Gastrocnemius medialis (tissue), 4 donors: ENCODE results near the gene TP53AIP1. TPM values are rescaled to one million over a fixed set of nuclear protein-coding genes. Genes with fewer than 3 reads are reported as not detected.

Experiments used
- ATAC-seq, 2 donors: fragments of 150-250 bp; one replicate each; pipeline ENCODE4 v1.9.1; 2016
- DNase-seq, 2 donors: peaks; one replicate each; pipeline ENCODE4 v3.0.0-alpha.2; 2019
- H3K27ac ChIP-seq, 4 donors: fragments of 200-600 bp; sonication (generic); 1 replicate in 1 of 4; 2 replicates in 3 of 4; pipeline ENCODE4 v1.5.1; 2016 to 2018; ENCODE audit warnings: mild to moderate bottlenecking in 2 of 4, moderate library complexity in 1 of 4
- H3K27me3 ChIP-seq, 3 donors: fragments of 200-600 bp; sonication (generic) in 2 of 3; 1 replicate in 1 of 3; 2 replicates in 2 of 3; pipeline versions ENCODE4 v1.5.1 to v1.6.0; 2016 to 2019; ENCODE audit warnings: mild to moderate bottlenecking in 1 of 3, moderate library complexity in 1 of 3
- H3K36me3 ChIP-seq, 2 donors: fragments of 200-600 bp; sonication (generic) in 1 of 2; one replicate each; pipeline ENCODE4 v1.5.1; 2017 to 2018
- H3K4me1 ChIP-seq, 2 donors: fragments of 200-600 bp; sonication (generic) in 1 of 2; one replicate each; pipeline ENCODE4 v1.5.1; 2016 to 2017; ENCODE audit warnings: mild to moderate bottlenecking in 2 of 2
- H3K4me3 ChIP-seq, 4 donors: fragments of 200-600 bp; sonication (generic) in 3 of 4; 1 replicate in 1 of 4; 2 replicates in 3 of 4; pipeline ENCODE4 v1.5.1; 2016 to 2019; ENCODE audit warnings: mild to moderate bottlenecking in 2 of 4
- H3K9me3 ChIP-seq, 3 donors: fragments of 200-600 bp; sonication (generic) in 2 of 3; 1 replicate in 1 of 3; 2 replicates in 2 of 3; pipeline ENCODE4 v1.5.1; 2016 to 2019
- POLR2A ChIP-seq, 2 donors: fragments of 450-650 bp; IDR thresholded peaks; one replicate each; pipeline ENCODE4 v1.6.1; 2017; ENCODE audit warnings: antibody characterized with exemption in 2 of 2, mild to moderate bottlenecking in 2 of 2, moderate library complexity in 2 of 2
- in situ Hi-C, 4 donors: fragments of 200-750 bp; cut with MboI; loops; one replicate each; pipeline versions ENCODE4 v1.15.0 to v1.8.0; 2017; ENCODE audit warnings: low sequenced_read_pairs in 4 of 4
- intact Hi-C: fragments of 100-400 bp; cut with DNase I; formaldehyde crosslinking; loops from one replicate; pipeline ENCODE4 v1.15.1; 2023; ENCODE audit warnings: low total_unique reads
- total RNA-seq, 4 donors: library from RNA; depleted of rRNA; stranded (reverse); fragments of >200 nt; gene quantifications; one replicate each; pipeline versions ENCODE4 v1.1.0 to v1.2.3, GENCODE V29; 2016
- TF ChIP-seq, protein P1 (sequence below), 5 experiments: fragments of 450-650 bp in 3 of 5; fragments of 200-600 bp in 2 of 5; sonication (generic) in 2 of 5; IDR thresholded peaks in 4 of 5; conservative IDR thresholded peaks in 1 of 5; 1 replicate in 4 of 5; 2 replicates in 1 of 5; pipeline ENCODE4 v1.5.1; 2016 to 2019; ENCODE audit warnings: antibody characterized with exemption in 5 of 5, mild to moderate bottlenecking in 3 of 5, moderate library complexity in 3 of 5

The TP53AIP1 gene
- total RNA-seq, 4 donors from 2014 or later = not detected

DNA sequence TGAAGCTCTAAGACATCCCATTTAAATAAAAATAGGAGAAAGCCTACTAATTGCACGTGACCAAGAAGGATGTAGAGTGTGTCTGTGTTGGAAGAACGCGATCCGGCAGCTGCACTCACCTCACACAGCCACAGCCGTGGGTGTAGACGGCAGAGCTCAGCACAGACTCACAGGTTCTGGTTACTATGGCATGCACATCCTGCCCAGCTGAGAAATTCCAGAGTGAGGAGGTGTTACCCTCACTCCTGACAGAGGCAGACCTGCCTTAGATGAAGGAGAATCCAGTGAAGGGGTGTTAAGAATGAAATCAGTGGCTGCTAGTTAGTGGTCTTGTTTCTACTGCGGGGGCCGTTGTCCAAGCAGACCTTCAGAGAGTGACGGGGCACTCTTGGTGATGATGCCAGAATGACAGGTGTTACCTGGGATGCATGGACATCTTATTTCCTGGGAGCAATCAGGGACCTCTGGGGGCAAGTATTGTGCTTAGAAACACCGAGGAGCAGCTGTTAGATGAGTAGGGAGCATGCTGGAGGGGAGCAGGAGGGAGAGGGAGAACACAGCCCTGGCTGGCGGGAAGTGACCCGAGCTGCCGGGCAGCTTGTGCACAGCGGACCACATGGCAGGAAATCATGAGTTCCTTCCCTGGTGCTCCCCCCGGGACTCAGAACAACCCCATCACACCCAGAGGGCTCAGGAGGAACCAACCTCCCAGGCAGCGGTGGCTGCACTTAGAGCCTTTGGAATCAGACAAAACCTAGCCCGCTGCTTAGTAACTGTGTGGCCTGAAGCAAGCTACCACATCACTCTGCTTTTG is 39.2 kb downstream of the TP53AIP1 start:
- Histone ChIP-seq H3K4me3 (no peak overlapping the region), H3K36me3 (no peaks in the 10 kb centered on the region), H3K27ac (no peak overlapping the region), H3K27me3 (peaks cover 21 to 39% (median 32%) of the 10 kb centered on the region in 3 donors), H3K9me3 (no peaks in the 10 kb centered on the region), H3K4me1 (peaks cover 5 to 7% of the 10 kb centered on the region in 2 donors)
- intact Hi-C loops (no loop called here), in situ Hi-C loops (loop anchor here in 1 of 4 donors (25.0 kb wide), 1 partner anchor 109 kb away; no protein-coding TSS in a partner anchor)
- DNase-seq = peak; percentile 27 to 41
- TF ChIP-seq, protein P1, sequence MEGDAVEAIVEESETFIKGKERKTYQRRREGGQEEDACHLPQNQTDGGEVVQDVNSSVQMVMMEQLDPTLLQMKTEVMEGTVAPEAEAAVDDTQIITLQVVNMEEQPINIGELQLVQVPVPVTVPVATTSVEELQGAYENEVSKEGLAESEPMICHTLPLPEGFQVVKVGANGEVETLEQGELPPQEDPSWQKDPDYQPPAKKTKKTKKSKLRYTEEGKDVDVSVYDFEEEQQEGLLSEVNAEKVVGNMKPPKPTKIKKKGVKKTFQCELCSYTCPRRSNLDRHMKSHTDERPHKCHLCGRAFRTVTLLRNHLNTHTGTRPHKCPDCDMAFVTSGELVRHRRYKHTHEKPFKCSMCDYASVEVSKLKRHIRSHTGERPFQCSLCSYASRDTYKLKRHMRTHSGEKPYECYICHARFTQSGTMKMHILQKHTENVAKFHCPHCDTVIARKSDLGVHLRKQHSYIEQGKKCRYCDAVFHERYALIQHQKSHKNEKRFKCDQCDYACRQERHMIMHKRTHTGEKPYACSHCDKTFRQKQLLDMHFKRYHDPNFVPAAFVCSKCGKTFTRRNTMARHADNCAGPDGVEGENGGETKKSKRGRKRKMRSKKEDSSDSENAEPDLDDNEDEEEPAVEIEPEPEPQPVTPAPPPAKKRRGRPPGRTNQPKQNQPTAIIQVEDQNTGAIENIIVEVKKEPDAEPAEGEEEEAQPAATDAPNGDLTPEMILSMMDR (IDR thresholded peaks at IDR 0.05 in 4 of 5, conservative IDR thresholded peaks at IDR 0.05 in 1 of 5) = no peak
- no peak for TF ChIP-seq POLR2A (IDR thresholded peaks at IDR 0.05)
- ATAC-seq = no peak

DNA sequence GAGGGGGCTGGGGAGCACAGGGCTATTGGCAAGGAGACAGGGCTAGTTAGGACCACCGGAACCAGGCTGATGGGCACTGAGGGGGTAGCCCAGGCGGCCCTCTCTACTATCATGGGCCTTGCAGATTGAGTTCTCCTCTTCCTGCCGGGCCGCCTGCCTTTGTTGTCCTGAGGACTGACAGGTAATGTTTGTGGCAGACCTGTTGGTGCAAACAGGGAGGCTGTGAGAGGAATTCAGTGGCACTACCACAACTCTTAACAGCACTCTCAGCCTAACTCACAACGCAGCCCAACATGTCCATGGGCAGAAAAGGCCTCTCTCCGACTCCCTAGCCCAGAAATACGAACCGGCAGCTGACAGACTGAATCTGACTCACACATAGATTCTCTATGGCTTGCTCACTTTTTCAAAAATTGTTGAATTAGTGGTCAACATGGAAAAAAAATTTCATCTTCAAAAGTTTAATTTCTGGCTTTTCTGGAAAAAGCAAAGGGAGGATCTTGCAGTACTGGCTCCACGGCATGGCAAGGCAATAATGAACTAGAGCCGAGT is 40.1 kb downstream of the TP53AIP1 start:
- Histone ChIP-seq H3K27ac (no peak overlapping the region), H3K27me3 (peaks cover 14 to 30% (median 28%) of the 10 kb centered on the region in 3 donors), H3K4me3 (no peak overlapping the region), H3K9me3 (no peaks in the 10 kb centered on the region), H3K4me1 (peaks cover 0 to 7% of the 10 kb centered on the region in 2 donors), H3K36me3 (no peaks in the 10 kb centered on the region)
- no peak for ATAC-seq
- intact Hi-C loops = no loop called here
- in situ Hi-C loops = loop anchor here in 1 of 4 donors (25.0 kb wide), 1 partner anchor 110 kb away; no protein-coding TSS in a partner anchor
- DNase-seq = no peak
- TF ChIP-seq, protein P1 (IDR thresholded peaks at IDR 0.05 in 4 of 5, conservative IDR thresholded peaks at IDR 0.05 in 1 of 5) = no peak
- TF ChIP-seq POLR2A (IDR thresholded peaks at IDR 0.05) = no peak

DNA sequence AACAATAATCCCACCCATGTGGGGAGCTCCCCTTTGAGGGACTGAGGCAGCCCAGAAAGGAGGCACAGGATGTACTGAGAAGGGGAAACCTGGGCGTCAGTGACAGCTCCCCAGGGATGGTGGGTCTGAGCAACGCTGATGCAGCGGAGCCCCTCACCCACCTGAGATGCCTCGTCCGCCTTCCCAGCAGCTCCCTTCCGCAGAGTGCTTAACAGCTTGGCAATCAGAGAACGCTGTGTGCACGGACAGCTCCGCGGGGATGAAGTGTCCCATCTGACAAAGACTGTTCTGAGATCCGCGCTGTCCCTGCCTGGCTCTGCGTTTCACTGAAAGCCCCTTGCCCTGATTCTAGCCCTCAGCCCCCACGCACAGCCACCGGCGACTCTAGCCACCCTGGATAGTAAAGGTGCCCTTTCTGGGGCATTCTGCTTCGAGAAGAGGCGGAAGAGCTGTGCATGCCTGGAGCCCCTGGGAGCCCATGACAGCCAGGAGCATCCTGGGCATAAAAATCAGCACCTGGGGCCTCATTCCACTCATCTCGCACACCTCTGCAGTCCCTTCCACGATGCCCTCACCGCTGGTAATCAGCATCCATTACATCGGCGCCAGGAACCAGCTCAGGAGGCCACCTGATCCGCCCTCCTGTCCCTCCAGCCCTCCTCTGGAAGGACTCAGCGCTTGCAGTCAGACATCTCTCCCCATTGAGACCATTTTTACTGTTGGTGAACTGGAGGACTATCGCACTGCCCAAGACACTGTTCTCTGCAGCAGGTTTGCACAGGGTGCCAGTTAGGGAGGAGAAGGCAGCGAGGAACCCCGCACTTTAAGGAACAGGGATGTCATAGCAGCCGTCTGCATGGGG is 40.8 kb downstream of the TP53AIP1 start:
- no peak for DNase-seq
- H3K9me3 ChIP-seq = no peaks in the 10 kb centered on the region
- intact Hi-C loops (no loop called here), in situ Hi-C loops (loop anchor here in 1 of 4 donors (25.0 kb wide), 1 partner anchor 110 kb away; no protein-coding TSS in a partner anchor)
- H3K27ac ChIP-seq = no peak overlapping the region
- no peak overlapping the region for H3K4me3 ChIP-seq
- no peaks in the 10 kb centered on the region for H3K36me3 ChIP-seq
- H3K4me1 ChIP-seq = peaks cover 0 to 7% of the 10 kb centered on the region in 2 donors
- ATAC-seq = no peak
- no peak for TF ChIP-seq POLR2A (IDR thresholded peaks at IDR 0.05)
- TF ChIP-seq, protein P1 (IDR thresholded peaks at IDR 0.05 in 4 of 5, conservative IDR thresholded peaks at IDR 0.05 in 1 of 5) = no peak
- peaks cover 12 to 23% (median 20%) of the 10 kb centered on the region in 3 donors for H3K27me3 ChIP-seq

DNA sequence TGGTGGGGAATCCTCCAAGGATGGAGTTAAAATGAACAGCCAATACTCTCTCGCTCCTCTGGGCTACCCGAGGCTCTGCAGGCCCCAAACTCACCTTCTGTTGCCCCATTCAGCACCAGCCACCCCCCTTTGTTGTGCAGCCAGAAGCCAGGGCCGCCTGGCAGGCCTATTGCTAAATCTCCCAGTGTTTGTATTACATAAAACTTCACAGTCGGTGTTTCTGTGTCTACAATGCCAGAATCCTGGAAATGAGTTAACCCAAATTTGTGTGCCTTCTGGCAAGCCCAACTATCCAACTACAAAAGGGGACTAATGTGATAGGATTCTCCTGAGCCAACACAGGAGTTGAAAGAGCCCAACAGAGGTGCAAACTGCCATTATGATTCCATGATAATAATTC is 42.2 kb downstream of the TP53AIP1 start:
- H3K4me3 ChIP-seq = no peak overlapping the region
- no peak overlapping the region for H3K27ac ChIP-seq
- H3K4me1 ChIP-seq = peaks cover 0 to 5% of the 10 kb centered on the region in 2 donors
- DNase-seq = no peak
- TF ChIP-seq POLR2A (IDR thresholded peaks at IDR 0.05) = no peak
- TF ChIP-seq, protein P1 (IDR thresholded peaks at IDR 0.05 in 4 of 5, conservative IDR thresholded peaks at IDR 0.05 in 1 of 5) = no peak
- no peak for ATAC-seq
- H3K9me3 ChIP-seq = no peaks in the 10 kb centered on the region
- peaks cover 2 to 9% (median 8%) of the 10 kb centered on the region in 3 donors for H3K27me3 ChIP-seq
- no peaks in the 10 kb centered on the region for H3K36me3 ChIP-seq
- in situ Hi-C loops = loop anchor here in 1 of 4 donors (25.0 kb wide), 1 partner anchor 112 kb away; no protein-coding TSS in a partner anchor
- intact Hi-C loops = no loop called here
